Lower leg skin (tissue), 4 donors: ENCODE results near the gene SLC9A9. TPM values are rescaled to one million over a fixed set of nuclear protein-coding genes. Genes with fewer than 3 reads are reported as not detected.

Experiments used
- DNase-seq, 2 donors: peaks; one replicate each; pipeline ENCODE4 v3.0.0-alpha.2; 2019; ENCODE audit warnings: low spot score in 2 of 2
- H3K4me3 ChIP-seq: fragments of 200-600 bp; sonication (generic); 2 replicates; pipeline ENCODE4 v1.5.1; 2017; ENCODE audit warnings: mild to moderate bottlenecking, low read depth; ENCODE audit not compliant: poor library complexity, severe bottlenecking
- POLR2A ChIP-seq, 2 donors: fragments of 450-650 bp; IDR thresholded peaks; one replicate each; pipeline ENCODE4 v1.6.1; 2016 to 2017; ENCODE audit warnings: antibody characterized with exemption in 2 of 2, mild to moderate bottlenecking in 1 of 2, moderate library complexity in 1 of 2
- WGBS, 2 donors: methylation state at CpG; one replicate each; pipeline ENCODE4 v1.1.5; 2018; 5-methylcytosine and 5-hydroxymethylcytosine counted together
- intact Hi-C: fragments of 100-400 bp; cut with DNase I; formaldehyde crosslinking; loops from one replicate; pipeline ENCODE4 v1.15.0; 2023; ENCODE audit warnings: low total_unique reads
- total RNA-seq, 4 donors: library from RNA; depleted of rRNA; stranded (reverse); fragments of >200 nt; gene quantifications; one replicate each; pipeline ENCODE4 v1.1.0, GENCODE V29; 2016
- TF ChIP-seq, protein P1 (sequence below), 3 donors: fragments of 450-650 bp; IDR thresholded peaks; one replicate each; pipeline ENCODE4 v1.5.1; 2016; ENCODE audit warnings: antibody characterized with exemption in 3 of 3, mild to moderate bottlenecking in 3 of 3, moderate library complexity in 2 of 3

Gene SLC9A9
- total RNA-seq, 4 donors from 2014 or later = 14.6 to 40.8 (median 23.7) TPM

DNA sequence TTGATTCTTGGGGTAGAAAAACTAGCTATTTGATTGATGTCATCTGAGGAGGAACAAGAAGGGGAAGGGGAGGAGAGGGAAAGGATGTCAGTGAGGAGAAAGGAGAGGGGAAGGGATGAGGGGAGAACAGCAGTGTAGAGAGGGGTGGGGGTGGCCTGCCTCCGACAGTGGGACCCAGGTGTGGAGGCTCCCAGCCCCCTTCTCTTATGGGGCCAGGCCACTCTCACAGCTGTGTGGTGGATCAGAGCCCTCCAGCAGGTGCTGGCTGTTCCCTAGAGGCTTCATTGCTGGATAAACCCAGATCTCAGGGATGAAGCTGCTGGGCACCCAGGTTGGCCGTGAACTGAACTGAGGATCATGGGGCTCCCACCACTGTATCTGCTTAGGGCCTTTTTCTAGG is 464.2 kb downstream of the SLC9A9 start:
- H3K4me3 ChIP-seq = no peak overlapping the region
- no peak for TF ChIP-seq POLR2A (IDR thresholded peaks at IDR 0.05)
- TF ChIP-seq, protein P1, sequence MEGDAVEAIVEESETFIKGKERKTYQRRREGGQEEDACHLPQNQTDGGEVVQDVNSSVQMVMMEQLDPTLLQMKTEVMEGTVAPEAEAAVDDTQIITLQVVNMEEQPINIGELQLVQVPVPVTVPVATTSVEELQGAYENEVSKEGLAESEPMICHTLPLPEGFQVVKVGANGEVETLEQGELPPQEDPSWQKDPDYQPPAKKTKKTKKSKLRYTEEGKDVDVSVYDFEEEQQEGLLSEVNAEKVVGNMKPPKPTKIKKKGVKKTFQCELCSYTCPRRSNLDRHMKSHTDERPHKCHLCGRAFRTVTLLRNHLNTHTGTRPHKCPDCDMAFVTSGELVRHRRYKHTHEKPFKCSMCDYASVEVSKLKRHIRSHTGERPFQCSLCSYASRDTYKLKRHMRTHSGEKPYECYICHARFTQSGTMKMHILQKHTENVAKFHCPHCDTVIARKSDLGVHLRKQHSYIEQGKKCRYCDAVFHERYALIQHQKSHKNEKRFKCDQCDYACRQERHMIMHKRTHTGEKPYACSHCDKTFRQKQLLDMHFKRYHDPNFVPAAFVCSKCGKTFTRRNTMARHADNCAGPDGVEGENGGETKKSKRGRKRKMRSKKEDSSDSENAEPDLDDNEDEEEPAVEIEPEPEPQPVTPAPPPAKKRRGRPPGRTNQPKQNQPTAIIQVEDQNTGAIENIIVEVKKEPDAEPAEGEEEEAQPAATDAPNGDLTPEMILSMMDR (IDR thresholded peaks at IDR 0.05) = no peak
- intact Hi-C loops = no loop called here
- DNase-seq = no peak
- WGBS, 2 donors = 86 to 97% methylated on average over 2 of the region's 2 CpGs

DNA sequence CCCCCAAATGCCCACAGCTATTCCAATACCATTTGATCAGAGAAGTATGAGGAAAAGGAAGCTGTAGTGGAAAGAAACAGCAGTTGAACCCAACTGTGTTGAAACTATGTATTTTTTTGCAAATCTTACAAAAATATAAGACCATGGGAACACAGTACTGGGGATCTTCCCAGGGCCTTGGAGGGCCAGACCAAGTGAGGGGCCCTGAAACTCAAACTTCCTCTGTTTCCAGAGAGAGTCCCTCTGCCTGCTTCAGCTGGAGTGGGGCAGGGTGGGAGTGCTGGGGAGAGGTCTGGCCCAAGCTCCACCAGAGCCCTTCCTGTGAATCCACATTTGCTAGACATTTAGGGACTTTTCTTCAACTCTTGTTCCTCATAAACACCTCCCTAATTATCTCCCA is 464.8 kb downstream of the SLC9A9 start:
- intact Hi-C loops = no loop called here
- DNase-seq = no peak
- no peak overlapping the region for H3K4me3 ChIP-seq
- TF ChIP-seq, protein P1 (IDR thresholded peaks at IDR 0.05) = no peak
- no peak for TF ChIP-seq POLR2A (IDR thresholded peaks at IDR 0.05)

DNA sequence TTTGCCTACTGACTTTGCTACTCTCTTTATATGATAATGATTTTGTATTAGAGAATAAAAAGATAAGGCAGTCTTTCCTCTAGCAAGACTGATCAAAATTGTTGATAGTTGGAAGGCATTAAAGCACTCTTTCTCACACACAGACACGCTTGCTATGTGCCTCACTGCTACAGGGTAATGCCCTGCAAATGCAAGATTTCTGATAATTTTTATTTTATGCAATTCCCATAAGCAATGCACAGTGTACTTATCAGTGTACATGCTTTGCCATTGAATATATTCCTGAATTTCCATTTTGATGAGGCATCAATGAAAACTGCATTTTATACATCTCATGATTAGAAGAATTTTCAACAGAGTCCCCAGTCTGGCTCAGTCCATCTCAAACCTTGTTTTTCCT is 465.5 kb downstream of the SLC9A9 start:
- TF ChIP-seq, protein P1 (IDR thresholded peaks at IDR 0.05) = no peak
- TF ChIP-seq POLR2A (IDR thresholded peaks at IDR 0.05) = no peak
- DNase-seq = no peak
- intact Hi-C loops = no loop called here
- no peak overlapping the region for H3K4me3 ChIP-seq
- WGBS, 2 donors = 96 to 97% methylated on average over 1 of the region's 1 CpG

DNA sequence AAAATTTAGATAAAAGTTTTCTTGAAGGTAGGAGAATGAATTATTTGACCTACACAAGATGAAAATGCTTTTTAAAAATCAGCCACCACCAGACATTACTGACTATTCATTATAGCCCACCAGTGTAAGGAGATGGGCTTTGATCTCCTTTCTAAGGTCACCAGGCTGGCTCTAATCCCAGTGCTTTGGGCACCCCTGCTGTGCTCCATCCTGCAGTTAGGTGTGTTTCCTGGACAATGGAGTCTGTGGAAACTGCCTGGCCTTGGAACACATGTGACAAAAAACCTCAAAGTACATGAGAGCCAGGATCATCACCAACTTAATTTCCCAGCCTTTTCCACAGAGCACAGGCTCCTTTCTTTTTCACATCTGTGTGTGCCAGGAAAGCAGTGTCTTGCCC is 467.8 kb downstream of the SLC9A9 start:
- H3K4me3 ChIP-seq = no peak overlapping the region
- DNase-seq = no peak
- TF ChIP-seq POLR2A (IDR thresholded peaks at IDR 0.05) = no peak
- TF ChIP-seq, protein P1 (IDR thresholded peaks at IDR 0.05) = no peak
- intact Hi-C loops = no loop called here

DNA sequence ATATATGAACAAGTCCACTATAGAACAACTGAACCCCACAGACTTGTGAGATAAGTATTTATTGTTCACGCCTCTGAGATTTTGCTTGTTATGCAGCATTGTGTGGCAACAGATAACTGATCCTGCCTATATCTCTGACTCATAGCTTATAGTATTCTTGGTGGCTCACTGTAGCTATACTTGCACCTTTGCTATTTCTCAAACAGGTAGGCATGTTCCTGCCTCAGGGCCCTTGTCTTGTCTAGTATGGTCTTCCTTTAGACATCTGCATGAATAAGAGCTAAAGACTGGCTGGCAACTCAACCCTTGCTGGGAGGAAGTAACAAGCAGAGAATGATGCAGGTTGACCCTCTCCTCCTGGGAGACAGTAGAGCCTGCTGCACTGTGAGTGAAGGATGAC is 472.6 kb downstream of the SLC9A9 start:
- no peak for DNase-seq
- WGBS, 2 donors = 95 to 100% methylated on average over 1 of the region's 1 CpG
- intact Hi-C loops = no loop called here
- H3K4me3 ChIP-seq = no peak overlapping the region
- TF ChIP-seq, protein P1 (IDR thresholded peaks at IDR 0.05) = no peak
- TF ChIP-seq POLR2A (IDR thresholded peaks at IDR 0.05) = no peak

DNA sequence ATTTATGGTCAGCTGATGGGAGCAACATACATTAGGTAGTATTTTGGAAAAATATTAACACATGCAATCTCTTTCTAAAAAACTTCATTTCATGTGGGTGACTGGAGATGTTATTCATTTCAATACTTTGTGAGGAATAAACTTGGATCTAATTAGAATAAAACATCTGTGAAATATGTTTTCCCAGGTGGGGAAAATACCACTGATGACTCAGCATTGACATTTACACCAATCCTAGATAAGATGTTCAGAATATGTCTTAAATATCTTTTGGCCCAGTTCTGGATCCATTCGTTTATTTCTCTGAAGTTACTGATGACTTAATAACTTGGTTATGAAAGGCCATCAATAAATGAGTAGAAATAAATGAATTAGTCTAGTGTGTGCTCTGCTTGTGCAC is 481.1 kb downstream of the SLC9A9 start:
- no peak for DNase-seq
- intact Hi-C loops = no loop called here
- H3K4me3 ChIP-seq = no peak overlapping the region
- TF ChIP-seq, protein P1 (IDR thresholded peaks at IDR 0.05) = no peak
- no peak for TF ChIP-seq POLR2A (IDR thresholded peaks at IDR 0.05)
- WGBS, 2 donors = 25 to 28% methylated on average over 1 of the region's 1 CpG
